Mucosa of stomach (tissue), 1 donor: ENCODE results near the gene HMX3.
"Not testable (repeated sequence)": the region's sequence is repeated elsewhere in the genome, so short reads cannot be mapped to it uniquely, and the experiment has no call there.

ENCODE experiments used
- H3K27me3 ChIP-seq: one replicate; pipeline ENCODE4 v1.7.0; 2013; ENCODE audit warnings: mild to moderate bottlenecking, low read length; ENCODE audit not compliant: control insufficient read depth, insufficient read depth
- H3K36me3 ChIP-seq: one replicate; pipeline ENCODE4 v1.7.0; 2013; ENCODE audit warnings: low read length; ENCODE audit not compliant: control insufficient read depth, insufficient read depth
- H3K4me1 ChIP-seq: one replicate; pipeline ENCODE4 v1.7.0; 2013; ENCODE audit warnings: mild to moderate bottlenecking, low read length; ENCODE audit not compliant: control insufficient read depth, insufficient read depth
- H3K4me3 ChIP-seq: one replicate; pipeline ENCODE4 v1.7.0; 2013; ENCODE audit warnings: low read length
- H3K9ac ChIP-seq: one replicate; pipeline ENCODE4 v1.7.0; 2013; ENCODE audit warnings: mild to moderate bottlenecking, low read length, moderate library complexity
- H3K9me3 ChIP-seq: one replicate; pipeline ENCODE4 v1.7.0; 2013; ENCODE audit warnings: mild to moderate bottlenecking, low read length, moderate library complexity; ENCODE audit not compliant: control insufficient read depth
- donor health status: Pancreatic carcinoma.

The HMX3 gene

DNA sequence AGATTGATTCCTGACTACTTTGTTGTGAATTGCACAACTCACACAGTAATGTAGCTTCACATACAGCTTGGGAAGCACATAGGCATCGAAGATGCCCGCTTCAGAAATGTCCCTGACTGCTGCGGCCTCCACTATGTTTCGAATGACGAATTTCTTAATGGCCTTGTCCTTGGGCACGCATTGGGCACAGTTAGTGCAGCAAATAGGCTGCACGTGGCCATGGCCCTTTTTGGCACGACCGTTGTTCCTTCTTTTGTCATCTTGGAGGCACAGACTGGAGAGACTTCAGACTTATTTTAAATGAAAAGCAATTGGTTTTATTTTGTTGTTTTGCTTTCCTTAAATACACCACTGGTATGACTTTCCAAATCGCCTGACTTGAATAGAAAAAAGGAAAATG is 35.8 kb downstream of the HMX3 start:
- not testable (repeated sequence) for H3K36me3 ChIP-seq, H3K4me1 ChIP-seq, H3K4me3 ChIP-seq, H3K27me3 ChIP-seq, H3K9me3 ChIP-seq, H3K9ac ChIP-seq

DNA sequence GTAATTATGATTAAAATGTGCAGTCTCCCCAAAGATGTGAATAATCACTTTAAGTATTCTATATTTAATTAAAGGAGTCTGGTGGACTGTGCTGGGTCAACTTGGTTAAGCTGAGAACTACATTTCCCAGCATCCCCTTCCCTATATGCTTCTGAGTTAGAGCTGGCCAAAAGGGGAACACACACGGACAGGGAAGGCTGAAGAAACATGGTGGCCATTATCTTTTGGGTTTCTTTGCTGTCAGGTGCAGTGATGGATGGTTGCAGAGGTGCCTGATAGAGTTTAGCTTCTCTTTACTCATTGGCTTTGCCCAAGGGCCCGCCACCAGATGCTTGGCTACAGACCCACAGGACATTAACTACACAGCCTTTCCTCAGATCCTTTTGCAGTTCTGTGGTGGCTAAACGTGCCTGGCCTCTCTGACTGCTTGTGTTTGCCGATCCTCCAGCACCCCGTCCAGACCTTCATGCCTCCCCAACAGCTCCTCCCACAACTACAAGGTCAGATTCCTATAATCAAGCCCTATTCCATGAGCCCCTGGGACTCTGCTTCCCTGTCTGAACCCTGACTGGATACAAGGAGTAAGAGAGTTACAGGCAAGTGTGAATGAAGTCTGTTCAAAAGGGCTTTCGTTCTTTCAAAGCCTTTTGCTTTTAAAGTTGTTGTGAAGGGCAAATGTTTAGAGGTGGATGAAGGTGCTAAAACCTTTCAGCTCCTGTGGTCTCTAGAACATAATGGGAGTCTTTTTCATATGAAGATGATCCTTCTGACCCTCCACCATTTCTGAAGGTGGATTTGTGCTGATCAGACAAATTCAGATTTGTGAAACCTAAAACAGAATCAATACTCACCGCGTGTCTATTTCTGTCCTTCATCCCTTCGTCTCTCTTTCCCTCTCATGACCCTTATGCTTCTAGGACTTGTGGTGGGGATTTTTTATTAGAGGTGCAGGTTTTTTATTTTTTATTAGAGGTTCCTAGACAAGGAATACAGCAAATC is 39.9 kb downstream of the HMX3 start:
- Histone ChIP-seq H3K9me3 (no peaks in the 10 kb centered on the region), H3K9ac (no peak overlapping the region), H3K4me3 (no peak overlapping the region), H3K27me3 (no peaks in the 10 kb centered on the region), H3K4me1 (no peaks in the 10 kb centered on the region), H3K36me3 (no peaks in the 10 kb centered on the region)

DNA sequence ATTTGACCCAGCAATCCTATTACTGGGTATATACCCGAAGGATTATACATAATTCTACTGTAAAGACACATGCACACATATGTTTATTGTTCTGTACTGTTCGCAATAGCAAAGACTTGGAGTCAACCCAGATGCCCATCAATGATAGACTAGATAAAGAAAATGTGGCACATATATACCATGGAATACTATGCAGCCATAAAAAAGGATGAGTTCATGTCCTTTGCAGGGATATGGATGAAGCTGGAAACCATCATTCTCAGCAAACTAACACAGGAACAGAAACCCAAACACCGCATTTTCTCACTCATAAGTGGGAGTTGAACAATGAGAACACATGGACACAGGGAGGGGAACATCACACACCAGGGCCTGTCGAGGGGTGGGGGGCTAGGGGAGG is 42.6 kb downstream of the HMX3 start:
- not testable (repeated sequence) for H3K9ac ChIP-seq, H3K4me3 ChIP-seq, H3K27me3 ChIP-seq, H3K4me1 ChIP-seq, H3K9me3 ChIP-seq, H3K36me3 ChIP-seq

DNA sequence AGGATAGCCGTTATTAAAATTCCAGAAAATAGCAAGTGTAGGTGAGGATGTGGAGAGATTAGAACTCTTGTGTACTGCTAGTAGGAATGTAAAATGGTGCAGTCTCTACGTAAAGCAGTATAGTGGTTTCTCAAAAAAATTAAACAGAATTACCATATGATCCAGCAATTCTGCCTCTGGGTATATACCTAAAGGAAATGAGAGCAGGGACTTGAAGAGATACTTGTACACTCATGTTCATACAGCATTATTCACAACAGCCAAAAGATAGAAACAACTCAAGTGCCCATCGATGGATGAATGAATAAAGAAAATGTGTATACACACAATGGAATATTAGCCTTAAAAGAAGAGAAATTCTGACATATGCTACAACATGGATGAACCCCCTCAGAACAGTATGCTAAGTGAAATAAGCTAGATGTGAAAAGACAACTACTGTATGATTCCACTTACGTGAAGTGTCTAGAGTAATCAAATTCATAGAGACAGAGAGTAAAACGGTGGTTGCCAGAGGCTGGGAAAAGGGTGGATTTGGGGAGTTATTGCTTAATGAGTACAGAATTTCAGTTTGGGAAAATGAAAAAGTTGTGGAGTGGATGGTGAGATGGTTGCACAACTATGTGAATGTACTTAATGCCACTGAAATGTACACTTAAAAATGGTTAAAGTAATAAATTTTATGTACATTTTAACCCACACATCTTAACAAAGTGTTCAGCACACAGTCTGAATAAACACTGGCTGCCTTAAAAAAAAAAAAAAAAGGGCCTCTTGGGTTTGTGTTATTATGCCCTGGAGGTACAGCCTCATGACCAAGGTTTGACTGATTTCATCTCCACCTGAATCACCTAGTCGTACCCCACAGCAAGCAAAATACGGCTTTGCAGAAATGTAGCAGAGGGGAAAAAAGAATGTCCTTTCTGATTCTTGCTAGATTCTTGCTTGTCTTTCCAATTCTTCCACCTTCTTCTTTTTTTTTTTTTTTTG is 44.6 kb downstream of the HMX3 start:
- no peaks in the 10 kb centered on the region for H3K27me3 ChIP-seq
- no peaks in the 10 kb centered on the region for H3K9me3 ChIP-seq
- no peaks in the 10 kb centered on the region for H3K36me3 ChIP-seq
- no peaks in the 10 kb centered on the region for H3K4me1 ChIP-seq
- no peak overlapping the region for H3K4me3 ChIP-seq
- no peak overlapping the region for H3K9ac ChIP-seq

DNA sequence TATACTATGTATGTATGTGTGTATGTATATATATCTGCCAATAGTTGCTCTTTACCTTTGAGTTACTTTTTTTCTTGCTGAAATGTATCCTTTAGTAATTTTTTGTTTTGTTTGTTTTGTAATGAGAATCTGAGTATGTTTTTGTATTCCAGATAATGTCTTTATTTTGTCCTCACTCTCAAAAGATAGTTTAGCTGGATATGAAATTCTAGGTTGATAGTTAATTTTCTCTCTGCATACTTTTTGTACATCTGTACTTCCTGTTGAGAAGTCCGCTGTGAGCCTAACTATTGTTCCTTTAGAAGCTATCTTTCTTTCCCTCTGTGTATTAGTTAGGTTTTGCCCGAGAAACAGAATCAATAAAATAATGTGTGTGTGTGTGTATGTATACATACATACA is 48.0 kb downstream of the HMX3 start:
- no peaks in the 10 kb centered on the region for H3K4me1 ChIP-seq
- no peak overlapping the region for H3K4me3 ChIP-seq
- no peaks in the 10 kb centered on the region for H3K36me3 ChIP-seq
- H3K9me3 ChIP-seq, result no peaks in the 10 kb centered on the region
- H3K27me3 ChIP-seq, result no peaks in the 10 kb centered on the region
- H3K9ac ChIP-seq, result no peak overlapping the region

DNA sequence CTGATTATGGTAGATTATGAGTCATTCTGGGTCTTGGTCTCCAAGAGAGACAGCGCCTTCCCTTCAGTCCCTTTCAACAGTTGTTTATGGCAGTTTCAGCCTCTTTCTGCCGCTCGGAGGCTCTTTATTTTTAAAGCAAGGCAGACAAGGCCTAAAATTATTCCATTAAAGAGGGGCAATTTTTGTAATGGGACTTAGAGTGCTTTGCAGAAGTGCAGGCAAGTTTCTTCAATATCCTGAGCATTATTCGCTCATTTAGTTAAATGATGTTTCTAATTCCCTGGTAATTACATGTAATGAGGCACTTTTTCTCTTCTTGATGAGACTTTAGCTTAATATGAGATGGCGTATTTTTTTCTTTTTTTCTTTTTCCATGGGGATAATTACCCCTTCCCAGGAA is 52.0 kb downstream of the HMX3 start:
- no peaks in the 10 kb centered on the region for H3K27me3 ChIP-seq
- no peaks in the 10 kb centered on the region for H3K9me3 ChIP-seq
- no peaks in the 10 kb centered on the region for H3K36me3 ChIP-seq
- no peak overlapping the region for H3K4me3 ChIP-seq
- no peaks in the 10 kb centered on the region for H3K4me1 ChIP-seq
- H3K9ac ChIP-seq, result no peak overlapping the region
